Measurements from ENCODE around the gene TICAM1.

The TICAM1 gene

DNA sequence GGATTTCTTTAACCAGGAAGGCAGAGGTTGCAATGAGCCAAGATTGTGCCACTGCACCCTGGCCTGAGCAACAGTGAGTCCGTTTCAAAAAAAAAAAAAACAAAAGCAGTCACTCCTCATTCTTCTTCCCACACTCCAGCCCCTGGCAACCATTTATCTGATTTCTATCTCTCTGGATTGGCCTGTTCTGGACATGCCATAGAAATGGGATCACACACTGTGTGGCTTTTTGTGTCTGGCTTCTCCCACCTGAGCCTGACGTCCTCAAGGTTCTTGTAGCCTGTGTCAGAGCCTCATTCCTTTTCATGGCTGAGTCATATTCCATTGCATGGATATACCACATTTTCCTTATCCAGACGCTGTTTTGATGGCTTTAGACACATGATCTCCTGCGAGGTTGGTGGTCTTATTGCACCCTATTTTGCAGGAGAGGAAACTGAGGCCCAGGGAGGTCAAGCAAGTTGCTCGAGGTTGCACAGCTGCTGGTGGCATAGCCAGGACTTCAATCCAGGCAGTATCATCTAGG, 55.8 kb downstream of the TICAM1 start:
- no peak for DNase-seq
- intact Hi-C loops (cut with DNase I) = no loop called here

GRCh38 chr19:4774136-4774535, 57.4 kb downstream of the TICAM1 start:
- intact Hi-C loops (cut with DNase I) = no loop called here
- DNase-seq = no peak

DNA sequence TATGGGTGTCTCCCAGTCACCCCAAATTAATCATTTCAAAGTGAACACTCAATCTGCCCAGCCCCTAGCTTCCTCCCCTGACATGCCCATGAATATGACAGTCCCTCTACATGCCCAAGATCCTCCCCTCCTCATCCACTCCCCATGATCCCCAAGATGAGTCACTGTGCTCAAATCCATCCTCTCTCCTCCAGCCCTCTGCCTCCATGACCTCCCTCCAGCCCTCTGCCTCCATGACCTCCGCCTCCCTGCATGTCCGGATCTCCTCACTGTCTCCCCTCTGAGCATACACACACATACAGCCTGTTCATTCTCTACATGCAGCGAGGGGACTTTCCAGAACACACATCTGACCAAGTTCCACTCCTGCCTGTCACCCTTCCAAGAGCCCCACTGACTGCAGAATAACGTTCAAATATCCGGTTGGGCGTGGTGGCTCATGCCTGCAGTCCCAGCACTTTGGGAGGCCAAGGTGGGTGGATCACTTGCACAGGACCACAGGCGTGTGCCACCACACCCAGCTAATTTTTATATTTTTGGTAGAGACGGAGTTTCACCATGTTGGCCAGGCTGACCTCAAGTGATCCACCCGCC, 58.4 kb downstream of the TICAM1 start:
- DNase-seq = no peak
- intact Hi-C loops (cut with DNase I) = no loop called here

DNA sequence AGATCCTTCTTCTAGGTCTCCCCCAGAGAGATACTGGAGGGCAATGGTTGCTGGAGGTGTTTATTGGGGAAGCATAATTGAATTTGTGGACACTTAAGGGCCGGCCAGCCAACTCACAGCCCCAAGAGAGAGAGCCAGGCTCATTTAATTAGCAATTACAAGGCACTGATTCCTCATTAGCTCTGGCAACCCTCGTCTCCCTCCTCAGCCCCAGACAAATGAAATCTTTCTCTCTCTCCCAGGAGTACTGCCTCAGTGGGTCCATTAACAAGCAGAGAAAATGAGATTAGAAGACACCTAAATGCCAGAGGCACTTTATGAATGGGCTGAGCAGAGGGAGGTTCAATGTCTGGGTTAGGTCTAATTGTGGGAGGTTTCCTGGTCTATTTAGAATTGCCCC, 58.9 kb downstream of the TICAM1 start:
- intact Hi-C loops (cut with DNase I) = no loop called here

DNA sequence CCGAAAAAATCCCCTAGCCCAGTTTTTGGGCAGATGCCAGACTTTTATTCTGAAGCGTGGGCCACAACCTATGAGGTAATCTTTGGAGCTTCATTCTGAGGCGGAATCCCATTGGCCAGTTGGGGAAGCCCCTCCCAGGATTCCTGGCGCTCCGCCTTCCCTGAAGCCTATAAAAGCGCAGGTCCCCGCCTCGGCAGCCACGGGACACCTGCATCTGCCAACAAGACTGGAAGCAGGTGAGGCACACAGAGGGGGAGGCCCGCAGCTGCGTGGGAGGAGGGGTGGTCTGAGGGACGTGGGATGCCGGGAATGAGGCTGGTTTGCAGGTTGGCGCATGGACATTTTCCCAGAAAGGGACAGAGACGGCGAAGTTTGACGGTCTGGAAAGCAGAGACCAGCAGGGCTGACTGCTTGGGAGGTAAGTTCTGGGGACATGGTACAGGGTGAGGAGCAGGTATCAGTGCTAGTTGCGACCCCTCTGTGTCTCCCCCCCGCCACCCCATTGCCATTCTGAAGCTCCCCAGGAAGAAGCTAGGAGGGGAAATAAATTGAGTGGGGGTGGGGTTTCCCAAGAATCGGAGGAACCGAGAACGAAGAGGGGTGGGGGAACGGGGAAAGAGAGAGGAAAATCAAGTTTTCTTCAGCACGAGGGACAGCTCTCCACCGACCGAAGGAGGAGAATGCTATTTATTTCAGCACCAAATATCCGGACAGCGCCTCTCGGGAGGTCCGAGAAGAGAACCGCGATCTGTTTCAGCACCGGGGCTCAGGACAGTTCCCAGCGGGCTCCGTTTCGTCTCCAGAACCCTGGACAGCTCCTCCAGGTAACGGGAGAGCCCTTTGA, 62.4 kb downstream of the TICAM1 start:
- intact Hi-C loops (cut with DNase I) = no loop called here
- peak; percentile 66 to 98 (median 88) for DNase-seq

More for the DNA sequence above, 58.9 kb downstream of the TICAM1 start:
- DNase-seq = no peak

Measured in posterior cingulate gyrus (tissue), 11 donors.